Measurements from ENCODE around the gene PAQR5. TPM values are rescaled to one million over a fixed set of nuclear protein-coding genes. Genes with fewer than 3 reads are reported as not detected.

Gene PAQR5
- total and polyA plus RNA-seq, 9 of the 15 experiments (the other 6 are each of a cell fraction or from before 2014, with no cell fraction given), result 0.04 to 0.08 TPM; not detected in 7

- peak; percentile 18 for TF ChIP-seq E2F8 (IDR thresholded peaks at IDR 0.05; ENCODE audit: low read depth, partially characterized antibody)
- TF ChIP-seq, protein P1, sequence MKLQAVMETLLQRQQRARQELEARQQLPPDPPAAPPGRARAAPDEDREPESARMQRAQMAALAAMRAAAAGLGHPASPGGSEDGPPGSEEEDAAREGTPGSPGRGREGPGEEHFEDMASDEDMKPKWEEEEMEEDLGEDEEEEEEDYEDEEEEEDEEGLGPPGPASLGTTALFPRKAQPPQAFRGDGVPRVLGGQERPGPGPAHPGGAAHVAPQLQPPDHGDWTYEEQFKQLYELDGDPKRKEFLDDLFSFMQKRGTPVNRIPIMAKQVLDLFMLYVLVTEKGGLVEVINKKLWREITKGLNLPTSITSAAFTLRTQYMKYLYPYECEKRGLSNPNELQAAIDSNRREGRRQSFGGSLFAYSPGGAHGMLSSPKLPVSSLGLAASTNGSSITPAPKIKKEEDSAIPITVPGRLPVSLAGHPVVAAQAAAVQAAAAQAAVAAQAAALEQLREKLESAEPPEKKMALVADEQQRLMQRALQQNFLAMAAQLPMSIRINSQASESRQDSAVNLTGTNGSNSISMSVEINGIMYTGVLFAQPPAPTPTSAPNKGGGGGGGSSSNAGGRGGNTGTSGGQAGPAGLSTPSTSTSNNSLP (IDR thresholded peaks at IDR 0.05; ENCODE audit: borderline replicate concordance, low read depth, low read length), result no peak
- TF ChIP-seq NR4A1 (CRISPR knock-in tag; IDR thresholded peaks at IDR 0.05), result 0 out of 2 replicates have a peak, but pooled peaks have one; percentile 36
- no peak for TF ChIP-seq NR4A1 (tag; IDR thresholded peaks at IDR 0.05)
- TF ChIP-seq CBX3 (IDR thresholded peaks at IDR 0.05; ENCODE audit: borderline replicate concordance in 1 of 2, low read length in 2 of 2), result no peak; a peak in 1 of 3 replicates
- TF ChIP-seq, protein P2, sequence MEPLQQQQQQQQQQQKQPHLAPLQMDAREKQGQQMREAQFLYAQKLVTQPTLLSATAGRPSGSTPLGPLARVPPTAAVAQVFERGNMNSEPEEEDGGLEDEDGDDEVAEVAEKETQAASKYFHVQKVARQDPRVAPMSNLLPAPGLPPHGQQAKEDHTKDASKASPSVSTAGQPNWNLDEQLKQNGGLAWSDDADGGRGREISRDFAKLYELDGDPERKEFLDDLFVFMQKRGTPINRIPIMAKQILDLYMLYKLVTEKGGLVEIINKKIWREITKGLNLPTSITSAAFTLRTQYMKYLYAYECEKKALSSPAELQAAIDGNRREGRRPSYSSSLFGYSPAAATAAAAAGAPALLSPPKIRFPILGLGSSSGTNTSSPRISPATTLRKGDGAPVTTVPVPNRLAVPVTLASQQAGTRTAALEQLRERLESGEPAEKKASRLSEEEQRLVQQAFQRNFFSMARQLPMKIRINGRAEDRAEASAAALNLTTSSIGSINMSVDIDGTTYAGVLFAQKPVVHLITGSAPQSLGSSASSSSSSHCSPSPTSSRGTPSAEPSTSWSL (CRISPR knock-in tag; IDR thresholded peaks at IDR 0.05; ENCODE audit: borderline replicate concordance), result no peak
- TF ChIP-seq ZNF274 (IDR thresholded peaks at IDR 0.05; ENCODE audit: borderline replicate concordance, low read depth, low read length), result 0 out of 2 replicates have a peak, but pooled peaks have one; percentile 18
- TF ChIP-seq, protein P3, sequence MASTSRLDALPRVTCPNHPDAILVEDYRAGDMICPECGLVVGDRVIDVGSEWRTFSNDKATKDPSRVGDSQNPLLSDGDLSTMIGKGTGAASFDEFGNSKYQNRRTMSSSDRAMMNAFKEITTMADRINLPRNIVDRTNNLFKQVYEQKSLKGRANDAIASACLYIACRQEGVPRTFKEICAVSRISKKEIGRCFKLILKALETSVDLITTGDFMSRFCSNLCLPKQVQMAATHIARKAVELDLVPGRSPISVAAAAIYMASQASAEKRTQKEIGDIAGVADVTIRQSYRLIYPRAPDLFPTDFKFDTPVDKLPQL (IDR thresholded peaks at IDR 0.05; ENCODE audit: extremely low read depth, insufficient read length), result peak; percentile 97
- peak; percentile 67 for TF ChIP-seq ELF1 (tag; IDR thresholded peaks at IDR 0.05)
- TF ChIP-seq TARDBP (IDR thresholded peaks at IDR 0.05), result peak; percentile 66; the same call in 1 of the 2 replicates
- peak; percentile 51 for TF ChIP-seq L3MBTL2 (IDR thresholded peaks at IDR 0.05)
- TF ChIP-seq MYBL2 (IDR thresholded peaks at IDR 0.05; ENCODE audit: low read depth), result no peak
- no peak for TF ChIP-seq MYBL2 (CRISPR knock-in tag; IDR thresholded peaks at IDR 0.05; ENCODE audit: borderline replicate concordance)
- no peak for TF ChIP-seq CLOCK (CRISPR knock-in tag; IDR thresholded peaks at IDR 0.05; ENCODE audit: borderline replicate concordance)
- TF ChIP-seq ZNF280B (CRISPR knock-in tag; IDR thresholded peaks at IDR 0.05), result no peak
These were observed 154.2 kb downstream of the PAQR5 start, which contains the start of gene RPLP1 (continued) for GRCh38 chr15:69452692-69453521.
